HepG2 (cell line): ENCODE data around the gene PARN. TPM values are rescaled to one million over a fixed set of nuclear protein-coding genes. Genes with fewer than 3 reads are reported as not detected.

Source experiments
- CEBPG ChIP-seq: IDR thresholded peaks from 2 replicates; pipeline ENCODE4 v1.6.1; 2016
- DMAP1 ChIP-seq: IDR thresholded peaks from 2 replicates; pipeline ENCODE4 v1.6.1; 2016
- HDAC2 ChIP-seq: sonication (generic); formaldehyde crosslinking; IDR thresholded peaks from 2 replicates; pipeline ENCODE4 v1.4.0; 2020; ENCODE audit warnings: missing genetic modification reagents
- HHEX ChIP-seq: IDR thresholded peaks from 2 replicates; pipeline ENCODE4 v1.6.1; 2016; ENCODE audit warnings: control low read depth
- MZF1 ChIP-seq: sonication (generic); formaldehyde crosslinking; IDR thresholded peaks from 2 replicates; pipeline ENCODE4 v1.8.1; 2023; ENCODE audit warnings: mild to moderate bottlenecking, missing genetic modification reagents, borderline replicate concordance
- PCBP1 ChIP-seq: fragments of 200-400 bp; formaldehyde crosslinking; IDR thresholded peaks from 2 replicates; pipeline ENCODE4 v1.6.1; 2017; ENCODE audit warnings: mild to moderate bottlenecking, low read depth, low read length, borderline replicate concordance
- SOX13 ChIP-seq, 3 experiments: fragments of 450-650 bp in 1 of 3; sonication (generic) in 1 of 3; formaldehyde crosslinking in 1 of 3; IDR thresholded peaks in 2 of 3; conservative IDR thresholded peaks in 1 of 3; 2 replicates each; pipeline versions ENCODE4 v1.5.0 to v1.6.1; 2016 to 2020; ENCODE audit warnings: antibody characterized with exemption in 1 of 3, mild to moderate bottlenecking in 1 of 3, missing compliant biosample characterization in 1 of 3, missing genetic modification reagents in 1 of 3, moderate library complexity in 1 of 3
- TBP ChIP-seq: sonication (generic); formaldehyde crosslinking; IDR thresholded peaks from 2 replicates; pipeline ENCODE4 v1.5.0; 2020; ENCODE audit warnings: missing genetic modification reagents
- YY1 ChIP-seq: IDR thresholded peaks from 2 replicates; pipeline ENCODE4 v1.6.1; 2011; ENCODE audit warnings: low read length, low read depth, moderate library complexity, mild to moderate bottlenecking; ENCODE audit not compliant: insufficient read depth, insufficient replicate concordance
- ZNF326 ChIP-seq: sonication (generic); formaldehyde crosslinking; IDR thresholded peaks from 2 replicates; pipeline ENCODE4 v1.4.0; 2020; ENCODE audit warnings: missing genetic modification reagents, borderline replicate concordance
- ZNF337 ChIP-seq: sonication (generic); formaldehyde crosslinking; IDR thresholded peaks from 2 replicates; pipeline ENCODE4 v1.5.1; 2020; ENCODE audit warnings: missing genetic modification reagents, low read depth, mild to moderate bottlenecking, borderline replicate concordance
- ZNF547 ChIP-seq: sonication (generic); formaldehyde crosslinking; IDR thresholded peaks from 2 replicates; pipeline ENCODE4 v1.5.1; 2020; ENCODE audit warnings: mild to moderate bottlenecking, missing genetic modification reagents
- ZNF615 ChIP-seq: sonication (generic); formaldehyde crosslinking; IDR thresholded peaks from 2 replicates; pipeline ENCODE4 v1.5.0; 2020; ENCODE audit warnings: mild to moderate bottlenecking, missing genetic modification reagents, borderline replicate concordance
- ZNF652 ChIP-seq: IDR thresholded peaks from 2 replicates; pipeline ENCODE4 v1.6.1; 2016; ENCODE audit warnings: low read depth, borderline replicate concordance
- ZNF766 ChIP-seq: sonication (generic); formaldehyde crosslinking; IDR thresholded peaks from 2 replicates; pipeline ENCODE4 v1.5.0; 2020; ENCODE audit warnings: missing genetic modification reagents, borderline replicate concordance
- ZSCAN25 ChIP-seq: sonication (generic); formaldehyde crosslinking; IDR thresholded peaks from 2 replicates; pipeline ENCODE4 v1.8.0; 2022; ENCODE audit warnings: mild to moderate bottlenecking, missing genetic modification reagents
- polyA plus RNA-seq, 8 experiments: library from polyadenylated mRNA; depleted of rRNA in 3 of 8; stranded (reverse) in 7 of 8; unstranded in 1 of 8; fragments of >200 nt; fragmentation: Illumina TruSeq in 4 of 8; extraction: Trizol in 4 of 8; gene quantifications; 2 replicates each; pipeline versions ENCODE4 v1.2.1 to v1.2.3, GENCODE V29; 2011 to 2016; ENCODE audit warnings: low read depth in 4 of 8, missing spikeins in 1 of 8, mixed read lengths in 1 of 8; ENCODE audit not compliant: insufficient read depth in 1 of 8
- total RNA-seq, 5 experiments: library from RNA; depleted of rRNA; stranded (reverse); fragments of >200 nt; fragmentation: Illumina TruSeq; extraction: Trizol; gene quantifications; 2 replicates each; pipeline ENCODE4 v1.2.3, GENCODE V29; 2016; ENCODE audit warnings: low read depth in 1 of 5
- TF ChIP-seq, protein P1 (sequence below): sonication (generic); formaldehyde crosslinking; IDR thresholded peaks from 2 replicates; pipeline ENCODE4 v1.4.0; 2020; ENCODE audit warnings: low read depth, mild to moderate bottlenecking, missing genetic modification reagents
- TF ChIP-seq, protein P2 (sequence below): sonication (generic); formaldehyde crosslinking; IDR thresholded peaks from 2 replicates; pipeline ENCODE4 v1.4.0; 2020; ENCODE audit warnings: mild to moderate bottlenecking, low read depth, missing genetic modification reagents
- TF ChIP-seq, protein P3 (sequence below): fragments of 450-650 bp; IDR thresholded peaks from 2 replicates; pipeline ENCODE4 v1.6.1; 2017
- TF ChIP-seq, protein P4 (sequence below): sonication (generic); formaldehyde crosslinking; IDR thresholded peaks from 2 replicates; pipeline ENCODE4 v1.5.1; 2020; ENCODE audit warnings: missing genetic modification reagents, mild to moderate bottlenecking, borderline replicate concordance
- TF ChIP-seq, protein P5 (sequence below): sonication (generic); formaldehyde crosslinking; IDR thresholded peaks from 2 replicates; pipeline ENCODE4 v1.4.0; 2020; ENCODE audit warnings: low read depth, mild to moderate bottlenecking, missing genetic modification reagents

PARN gene
- total and polyA plus RNA-seq, 2 of the 13 experiments (the other 11 are each of a cell fraction or from before 2014, with no cell fraction given), result 13.3 to 47.6 TPM

DNA sequence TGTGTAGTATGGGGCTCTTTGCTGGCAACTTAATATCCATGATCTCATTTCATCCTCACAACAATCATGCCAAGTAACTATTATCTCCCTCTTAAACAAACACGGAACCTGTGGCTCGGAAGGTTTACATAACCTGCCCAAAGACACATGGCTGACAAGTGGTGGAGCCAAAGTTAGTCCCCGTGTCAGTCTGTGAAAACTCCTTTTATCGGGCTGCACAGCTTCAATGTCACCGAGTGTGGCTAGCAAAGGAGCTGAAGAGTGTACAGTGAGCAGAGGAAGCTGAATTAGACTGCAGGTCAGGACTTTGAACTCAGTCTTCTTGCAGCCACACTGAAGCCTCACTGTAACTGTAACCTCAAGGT, 80.3 kb downstream of the PARN start (continued):
- TF ChIP-seq, protein P1, sequence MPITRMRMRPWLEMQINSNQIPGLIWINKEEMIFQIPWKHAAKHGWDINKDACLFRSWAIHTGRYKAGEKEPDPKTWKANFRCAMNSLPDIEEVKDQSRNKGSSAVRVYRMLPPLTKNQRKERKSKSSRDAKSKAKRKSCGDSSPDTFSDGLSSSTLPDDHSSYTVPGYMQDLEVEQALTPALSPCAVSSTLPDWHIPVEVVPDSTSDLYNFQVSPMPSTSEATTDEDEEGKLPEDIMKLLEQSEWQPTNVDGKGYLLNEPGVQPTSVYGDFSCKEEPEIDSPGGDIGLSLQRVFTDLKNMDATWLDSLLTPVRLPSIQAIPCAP (CRISPR knock-in tag), result no peak
- no peak for TF ChIP-seq ZNF547 (CRISPR knock-in tag)
- no peak for TF ChIP-seq MZF1 (CRISPR knock-in tag)
- TF ChIP-seq, protein P2, sequence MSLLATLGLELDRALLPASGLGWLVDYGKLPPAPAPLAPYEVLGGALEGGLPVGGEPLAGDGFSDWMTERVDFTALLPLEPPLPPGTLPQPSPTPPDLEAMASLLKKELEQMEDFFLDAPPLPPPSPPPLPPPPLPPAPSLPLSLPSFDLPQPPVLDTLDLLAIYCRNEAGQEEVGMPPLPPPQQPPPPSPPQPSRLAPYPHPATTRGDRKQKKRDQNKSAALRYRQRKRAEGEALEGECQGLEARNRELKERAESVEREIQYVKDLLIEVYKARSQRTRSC (CRISPR knock-in tag), result no peak
- TF ChIP-seq, protein P3, sequence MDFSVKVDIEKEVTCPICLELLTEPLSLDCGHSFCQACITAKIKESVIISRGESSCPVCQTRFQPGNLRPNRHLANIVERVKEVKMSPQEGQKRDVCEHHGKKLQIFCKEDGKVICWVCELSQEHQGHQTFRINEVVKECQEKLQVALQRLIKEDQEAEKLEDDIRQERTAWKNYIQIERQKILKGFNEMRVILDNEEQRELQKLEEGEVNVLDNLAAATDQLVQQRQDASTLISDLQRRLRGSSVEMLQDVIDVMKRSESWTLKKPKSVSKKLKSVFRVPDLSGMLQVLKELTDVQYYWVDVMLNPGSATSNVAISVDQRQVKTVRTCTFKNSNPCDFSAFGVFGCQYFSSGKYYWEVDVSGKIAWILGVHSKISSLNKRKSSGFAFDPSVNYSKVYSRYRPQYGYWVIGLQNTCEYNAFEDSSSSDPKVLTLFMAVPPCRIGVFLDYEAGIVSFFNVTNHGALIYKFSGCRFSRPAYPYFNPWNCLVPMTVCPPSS, result no peak
- TF ChIP-seq HHEX (CRISPR knock-in tag), result no peak
- TF ChIP-seq ZSCAN25, result no peak
- TF ChIP-seq PCBP1, result no peak
- TF ChIP-seq TBP (CRISPR knock-in tag), result no peak
- no peak for TF ChIP-seq ZNF615
- TF ChIP-seq, protein P4, sequence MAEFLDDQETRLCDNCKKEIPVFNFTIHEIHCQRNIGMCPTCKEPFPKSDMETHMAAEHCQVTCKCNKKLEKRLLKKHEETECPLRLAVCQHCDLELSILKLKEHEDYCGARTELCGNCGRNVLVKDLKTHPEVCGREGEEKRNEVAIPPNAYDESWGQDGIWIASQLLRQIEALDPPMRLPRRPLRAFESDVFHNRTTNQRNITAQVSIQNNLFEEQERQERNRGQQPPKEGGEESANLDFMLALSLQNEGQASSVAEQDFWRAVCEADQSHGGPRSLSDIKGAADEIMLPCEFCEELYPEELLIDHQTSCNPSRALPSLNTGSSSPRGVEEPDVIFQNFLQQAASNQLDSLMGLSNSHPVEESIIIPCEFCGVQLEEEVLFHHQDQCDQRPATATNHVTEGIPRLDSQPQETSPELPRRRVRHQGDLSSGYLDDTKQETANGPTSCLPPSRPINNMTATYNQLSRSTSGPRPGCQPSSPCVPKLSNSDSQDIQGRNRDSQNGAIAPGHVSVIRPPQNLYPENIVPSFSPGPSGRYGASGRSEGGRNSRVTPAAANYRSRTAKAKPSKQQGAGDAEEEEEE, result no peak
- no peak for TF ChIP-seq ZNF326 (CRISPR knock-in tag)
- TF ChIP-seq DMAP1 (CRISPR knock-in tag), result no peak; the same call in 1 of the 2 replicates
- TF ChIP-seq ZNF337, result no peak
- TF ChIP-seq ZNF652, result peak; percentile 57; the same call in 1 of the 2 replicates
- no peak; the same call in 1 of the 2 replicates for TF ChIP-seq SOX13 (IDR thresholded peaks at IDR 0.05)
- peak in 1 of 2 experiments; percentile 68; a peak in 2 of 4 replicates for TF ChIP-seq SOX13 (CRISPR knock-in tag; conservative IDR thresholded peaks at IDR 0.05 in 1 of 2, IDR thresholded peaks at IDR 0.05 in 1 of 2)
- TF ChIP-seq YY1, result peak; percentile 17
- TF ChIP-seq, protein P5, sequence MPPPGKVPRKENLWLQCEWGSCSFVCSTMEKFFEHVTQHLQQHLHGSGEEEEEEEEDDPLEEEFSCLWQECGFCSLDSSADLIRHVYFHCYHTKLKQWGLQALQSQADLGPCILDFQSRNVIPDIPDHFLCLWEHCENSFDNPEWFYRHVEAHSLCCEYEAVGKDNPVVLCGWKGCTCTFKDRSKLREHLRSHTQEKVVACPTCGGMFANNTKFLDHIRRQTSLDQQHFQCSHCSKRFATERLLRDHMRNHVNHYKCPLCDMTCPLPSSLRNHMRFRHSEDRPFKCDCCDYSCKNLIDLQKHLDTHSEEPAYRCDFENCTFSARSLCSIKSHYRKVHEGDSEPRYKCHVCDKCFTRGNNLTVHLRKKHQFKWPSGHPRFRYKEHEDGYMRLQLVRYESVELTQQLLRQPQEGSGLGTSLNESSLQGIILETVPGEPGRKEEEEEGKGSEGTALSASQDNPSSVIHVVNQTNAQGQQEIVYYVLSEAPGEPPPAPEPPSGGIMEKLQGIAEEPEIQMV (CRISPR knock-in tag), result no peak
- TF ChIP-seq ZNF766 (CRISPR knock-in tag), result no peak
- TF ChIP-seq CEBPG (CRISPR knock-in tag), result peak; percentile 38; the same call in 1 of the 2 replicates
- peak; percentile 34; the same call in 1 of the 2 replicates for TF ChIP-seq HDAC2
